Activated naive CD4-positive, alpha-beta T cell treated with anti-CD3 and anti-CD28 coated beads, Interleukin-2, amount 50 U/mL, for 24 hours (primary cell): ENCODE data around the gene NCKAP5.

Source experiments
- H3K27ac Mint-ChIP-seq: one replicate; pipeline ENCODE4 v1.8.0; 2021; ENCODE audit warnings: mild to moderate bottlenecking, mixed read lengths
- H3K27me3 Mint-ChIP-seq: one replicate; pipeline ENCODE4 v1.8.0; 2021; ENCODE audit warnings: mixed read lengths
- H3K36me3 Mint-ChIP-seq: one replicate; pipeline ENCODE4 v1.8.0; 2021; ENCODE audit warnings: mixed read lengths
- H3K4me1 Mint-ChIP-seq: one replicate; pipeline ENCODE4 v1.8.0; 2021; ENCODE audit warnings: mixed read lengths
- H3K4me3 Mint-ChIP-seq: one replicate; pipeline ENCODE4 v1.8.0; 2021; ENCODE audit warnings: mild to moderate bottlenecking, mixed read lengths
- H3K9me3 Mint-ChIP-seq: one replicate; pipeline ENCODE4 v1.8.0; 2021; ENCODE audit warnings: mixed read lengths

Gene NCKAP5

DNA sequence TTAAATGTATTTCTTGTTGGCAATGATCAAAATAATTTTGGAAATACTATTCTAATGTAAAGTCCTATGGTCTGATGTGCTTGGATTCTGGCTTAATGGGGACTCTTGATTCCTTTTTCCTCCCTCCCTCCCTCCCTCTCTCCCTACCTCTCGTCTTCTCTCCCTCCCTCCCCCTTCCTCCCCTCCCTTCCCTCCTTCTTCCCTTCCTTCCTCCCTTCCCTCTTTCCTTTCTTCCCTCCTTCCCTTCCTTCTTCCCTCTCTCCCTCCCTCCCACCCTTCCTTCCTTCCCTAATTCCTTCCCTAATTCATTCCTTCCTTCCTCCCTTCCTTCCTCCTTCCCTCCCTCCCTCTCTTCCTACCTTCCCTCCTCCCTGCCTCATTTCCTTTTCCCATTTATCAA is 19.9 kb upstream of the NCKAP5 start:
- Mint-ChIP-seq H3K9me3 (peaks cover 10% of the 10 kb centered on the region), H3K4me3 (no peak overlapping the region), H3K27me3 (no peaks in the 10 kb centered on the region), H3K4me1 (no peaks in the 10 kb centered on the region), H3K36me3 (no peaks in the 10 kb centered on the region), H3K27ac (no peak overlapping the region)

DNA sequence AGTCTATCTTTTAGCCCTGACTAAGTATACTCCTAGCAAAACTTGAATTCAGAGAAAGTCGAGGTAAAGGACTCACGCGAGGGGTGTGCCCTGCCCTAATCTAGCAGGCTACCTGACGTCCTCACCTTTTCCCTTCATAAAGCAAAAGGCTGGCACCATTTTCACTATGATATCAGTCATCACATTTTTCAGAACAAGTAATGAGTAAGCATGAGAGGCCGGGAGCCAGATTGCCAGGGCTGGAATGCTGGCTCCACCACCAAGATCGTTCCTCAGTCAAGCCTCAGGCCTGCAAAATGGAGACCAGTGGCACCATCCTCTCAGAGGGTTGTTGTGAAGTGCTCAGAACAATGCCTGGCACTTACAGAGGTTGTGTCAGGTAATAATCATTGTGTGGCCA is 18.7 kb upstream of the NCKAP5 start:
- peaks cover 10% of the 10 kb centered on the region for H3K9me3 Mint-ChIP-seq
- H3K4me1 Mint-ChIP-seq, result no peaks in the 10 kb centered on the region
- H3K36me3 Mint-ChIP-seq, result no peaks in the 10 kb centered on the region
- no peaks in the 10 kb centered on the region for H3K27me3 Mint-ChIP-seq
- H3K4me3 Mint-ChIP-seq, result no peak overlapping the region
- H3K27ac Mint-ChIP-seq, result no peak overlapping the region

DNA sequence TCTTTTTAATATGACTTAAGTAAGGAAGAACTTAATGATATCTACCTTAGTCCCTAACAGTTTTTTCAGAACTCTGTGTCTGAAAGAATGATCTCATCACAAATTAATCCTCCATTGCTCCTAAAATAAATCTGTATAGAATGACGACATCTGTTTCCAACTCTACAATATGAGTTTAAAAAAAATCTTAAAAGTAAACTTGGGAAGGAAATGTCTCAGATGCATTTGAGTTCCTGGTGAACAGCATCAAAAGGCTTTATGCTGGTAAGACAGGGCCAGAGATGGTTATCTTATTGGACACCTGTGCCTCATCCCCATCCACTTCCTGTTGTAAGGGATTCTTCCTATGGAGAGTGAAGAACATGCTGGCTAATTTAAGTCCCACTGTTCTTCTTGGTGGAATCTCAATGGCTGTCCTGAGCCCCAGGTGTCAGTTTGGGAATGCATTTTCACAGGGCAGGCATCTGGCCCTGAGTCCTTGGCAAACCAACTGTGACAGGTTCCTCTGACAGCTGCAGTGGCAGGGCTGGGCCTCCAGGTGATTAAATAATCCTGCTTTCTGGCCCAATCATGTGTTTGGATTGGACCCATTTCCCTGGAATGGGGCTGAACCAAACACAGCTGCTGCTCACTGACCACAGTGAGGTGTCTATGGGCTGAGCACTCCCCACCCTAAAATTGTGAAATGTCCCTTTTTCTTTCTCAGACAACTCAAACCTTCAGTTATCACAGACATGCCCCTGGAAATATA is 12.9 kb upstream of the NCKAP5 start:
- Mint-ChIP-seq H3K4me3 (no peak overlapping the region), H3K27ac (no peak overlapping the region), H3K27me3 (no peaks in the 10 kb centered on the region), H3K9me3 (no peaks in the 10 kb centered on the region), H3K36me3 (no peaks in the 10 kb centered on the region), H3K4me1 (no peaks in the 10 kb centered on the region)

DNA sequence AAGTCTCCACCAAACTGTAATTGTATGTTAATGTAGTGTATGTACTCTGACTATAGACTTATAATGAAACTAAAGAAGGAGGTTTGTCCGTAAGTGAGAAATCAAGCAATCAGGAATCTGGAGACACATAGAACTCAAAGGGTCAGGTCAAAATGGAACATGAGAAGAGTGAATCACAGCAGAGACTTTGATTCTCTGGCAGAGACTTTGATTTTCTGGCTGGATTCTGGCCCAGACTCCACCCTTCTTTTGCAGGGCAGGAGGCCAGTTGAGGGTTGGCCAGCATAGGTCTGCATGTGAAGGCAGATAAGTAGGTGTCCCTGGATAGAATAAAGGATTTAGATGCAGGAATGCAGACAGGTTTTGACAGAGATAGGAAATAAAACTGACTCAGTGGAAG is 11.0 kb upstream of the NCKAP5 start:
- Mint-ChIP-seq H3K4me3 (no peak overlapping the region), H3K9me3 (no peaks in the 10 kb centered on the region), H3K27me3 (no peaks in the 10 kb centered on the region), H3K36me3 (no peaks in the 10 kb centered on the region), H3K27ac (no peak overlapping the region), H3K4me1 (no peaks in the 10 kb centered on the region)

DNA sequence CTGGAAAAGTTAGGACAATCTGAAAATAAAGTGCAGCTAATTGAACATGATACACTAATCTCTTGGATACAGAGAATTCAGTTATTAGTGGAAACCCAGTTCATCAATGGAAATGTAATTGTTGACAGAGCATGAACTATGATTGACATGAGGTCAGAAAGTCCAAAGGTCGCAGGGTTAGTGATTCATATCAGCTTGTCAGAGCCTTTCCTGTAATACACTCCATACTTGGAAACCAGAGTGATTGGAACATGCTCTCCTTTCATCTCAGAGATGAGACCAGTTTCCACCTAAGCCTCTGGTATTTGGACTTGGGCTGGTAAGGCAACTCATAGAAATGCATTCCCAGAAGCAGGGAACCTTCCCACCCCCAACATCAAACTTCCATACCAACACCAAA is 8.5 kb upstream of the NCKAP5 start:
- Mint-ChIP-seq H3K9me3 (no peaks in the 10 kb centered on the region), H3K4me1 (no peaks in the 10 kb centered on the region), H3K36me3 (no peaks in the 10 kb centered on the region)

DNA sequence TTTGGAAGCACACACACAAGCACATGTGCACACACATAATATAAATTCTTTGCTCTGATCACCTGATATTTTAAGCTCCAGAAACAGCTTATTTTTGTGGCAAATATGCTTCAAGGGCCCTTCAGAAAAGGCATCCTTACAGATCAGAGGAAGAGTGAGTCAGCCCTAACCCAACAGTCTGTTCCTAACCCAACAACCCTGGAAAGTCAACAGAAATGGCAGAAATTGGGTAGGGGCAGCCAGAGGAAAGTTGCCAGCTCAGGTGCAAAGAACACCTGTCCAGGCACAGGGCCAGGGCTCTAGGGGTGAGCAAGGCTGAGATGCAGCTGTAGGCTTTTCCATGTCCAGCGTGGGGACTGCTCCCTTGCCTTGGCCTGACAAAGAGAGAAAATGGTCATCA is 6.4 kb upstream of the NCKAP5 start:
- Mint-ChIP-seq H3K27me3 (no peaks in the 10 kb centered on the region), H3K27ac (no peak overlapping the region), H3K36me3 (no peaks in the 10 kb centered on the region), H3K4me3 (no peak overlapping the region), H3K4me1 (no peaks in the 10 kb centered on the region), H3K9me3 (no peaks in the 10 kb centered on the region)

More for the DNA sequence above, 8.5 kb upstream of the NCKAP5 start:
- no peak overlapping the region for H3K27ac Mint-ChIP-seq
- no peaks in the 10 kb centered on the region for H3K27me3 Mint-ChIP-seq
- no peak overlapping the region for H3K4me3 Mint-ChIP-seq

DNA sequence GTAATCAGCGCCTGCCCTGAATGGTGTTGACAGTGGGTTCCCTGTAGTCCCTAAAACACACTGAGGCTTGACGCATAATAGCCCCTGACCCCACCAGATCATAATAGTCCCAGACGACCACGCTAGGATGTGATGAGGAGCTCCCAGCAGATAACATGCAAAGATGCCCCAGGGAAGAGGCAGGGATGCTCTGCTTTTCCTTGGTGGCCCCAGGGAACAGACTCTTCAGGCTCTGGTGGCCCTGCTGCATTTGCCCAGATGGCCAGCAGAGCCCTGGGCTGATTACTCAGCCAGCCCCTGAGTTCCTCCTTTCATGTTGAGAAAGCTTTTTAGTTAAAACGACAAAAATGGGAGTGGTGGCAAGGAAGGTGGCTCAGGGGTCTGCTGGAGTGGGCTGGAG is 5.9 kb upstream of the NCKAP5 start:
- no peaks in the 10 kb centered on the region for H3K4me1 Mint-ChIP-seq

DNA sequence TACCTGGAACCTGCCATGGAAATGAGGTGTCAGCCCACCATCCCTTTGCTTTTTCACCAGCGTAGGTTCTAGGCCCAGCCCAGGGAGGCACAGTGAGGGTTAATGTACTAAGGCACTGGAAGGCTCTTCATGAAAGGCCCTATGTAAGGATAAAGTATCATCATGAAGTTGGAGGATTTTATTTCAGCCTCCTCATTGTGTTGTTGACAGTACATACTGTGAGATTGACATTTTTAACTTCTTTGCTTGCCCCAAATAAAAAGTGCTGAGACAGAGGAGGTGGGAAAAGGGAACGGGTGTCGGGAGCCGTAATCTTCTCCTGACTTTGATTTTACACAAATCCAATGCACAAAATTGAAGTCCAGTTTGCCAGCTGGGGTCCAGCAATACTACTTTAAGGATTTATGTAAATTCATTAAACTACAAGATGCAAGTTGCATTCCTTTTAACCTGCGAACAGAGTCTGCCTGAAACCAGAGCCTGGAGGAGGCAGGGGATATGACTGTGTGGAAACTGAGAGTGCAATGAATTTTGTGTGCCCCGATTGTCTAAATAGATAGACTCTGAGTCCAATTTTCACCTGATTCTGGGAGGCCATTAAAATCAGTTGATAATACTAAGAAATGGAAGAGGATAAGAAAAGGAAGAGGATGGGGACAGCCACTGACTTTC is 5.4 kb upstream of the NCKAP5 start:
- H3K27me3 Mint-ChIP-seq, result no peaks in the 10 kb centered on the region
- H3K27ac Mint-ChIP-seq, result no peak overlapping the region
- H3K9me3 Mint-ChIP-seq, result no peaks in the 10 kb centered on the region
- no peak overlapping the region for H3K4me3 Mint-ChIP-seq
- no peaks in the 10 kb centered on the region for H3K4me1 Mint-ChIP-seq
- H3K36me3 Mint-ChIP-seq, result no peaks in the 10 kb centered on the region

More for the DNA sequence above, 5.9 kb upstream of the NCKAP5 start:
- Mint-ChIP-seq H3K4me3 (no peak overlapping the region), H3K9me3 (no peaks in the 10 kb centered on the region), H3K27ac (no peak overlapping the region), H3K36me3 (no peaks in the 10 kb centered on the region), H3K27me3 (no peaks in the 10 kb centered on the region)

DNA sequence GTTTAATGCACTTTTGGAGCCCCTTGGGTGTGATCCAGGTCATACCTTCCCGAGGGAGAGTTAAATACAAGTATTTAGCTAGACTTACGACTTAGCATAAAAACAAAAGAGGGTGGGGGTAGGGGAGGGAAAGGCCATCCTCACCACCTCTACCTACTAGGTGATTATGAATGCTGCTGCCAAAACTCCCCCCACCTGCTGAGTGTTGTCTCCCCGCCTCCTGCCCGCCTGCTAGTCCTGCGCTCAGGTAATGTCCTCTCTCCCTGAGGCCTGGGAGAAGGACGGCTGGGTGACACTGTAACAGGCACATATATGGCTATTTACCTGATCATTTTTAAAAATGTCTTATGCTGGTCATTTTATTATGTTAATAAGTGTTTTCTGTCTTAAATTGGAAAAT is 3.0 kb upstream of the NCKAP5 start:
- Mint-ChIP-seq H3K27me3 (peaks cover 4% of the 10 kb centered on the region), H3K4me1 (no peaks in the 10 kb centered on the region), H3K4me3 (no peak overlapping the region), H3K27ac (no peak overlapping the region), H3K9me3 (no peaks in the 10 kb centered on the region), H3K36me3 (no peaks in the 10 kb centered on the region)

DNA sequence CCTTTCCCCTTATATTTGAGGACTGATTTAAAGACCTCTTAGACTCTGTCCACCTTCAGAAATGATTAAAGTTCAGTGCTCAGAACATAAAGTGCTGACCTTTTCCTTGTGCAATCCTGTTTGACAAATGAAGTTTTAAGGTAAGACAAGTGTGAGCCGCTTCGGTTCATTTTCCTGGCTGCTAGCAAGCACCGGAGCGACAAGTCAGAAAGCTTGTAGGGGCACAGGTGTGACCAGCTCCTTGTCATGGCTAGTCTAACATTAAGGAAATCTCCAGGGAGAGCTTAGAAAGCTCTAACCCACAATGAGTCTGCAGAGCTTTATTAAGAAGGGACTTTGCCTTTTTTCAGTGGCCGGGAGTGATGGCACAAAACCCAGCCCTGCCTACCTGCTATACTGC is 2.3 kb upstream of the NCKAP5 start:
- peaks cover 4% of the 10 kb centered on the region for H3K27me3 Mint-ChIP-seq
- no peaks in the 10 kb centered on the region for H3K36me3 Mint-ChIP-seq
- no peak overlapping the region for H3K4me3 Mint-ChIP-seq
- H3K9me3 Mint-ChIP-seq, result no peaks in the 10 kb centered on the region
- no peaks in the 10 kb centered on the region for H3K4me1 Mint-ChIP-seq
- H3K27ac Mint-ChIP-seq, result no peak overlapping the region

DNA sequence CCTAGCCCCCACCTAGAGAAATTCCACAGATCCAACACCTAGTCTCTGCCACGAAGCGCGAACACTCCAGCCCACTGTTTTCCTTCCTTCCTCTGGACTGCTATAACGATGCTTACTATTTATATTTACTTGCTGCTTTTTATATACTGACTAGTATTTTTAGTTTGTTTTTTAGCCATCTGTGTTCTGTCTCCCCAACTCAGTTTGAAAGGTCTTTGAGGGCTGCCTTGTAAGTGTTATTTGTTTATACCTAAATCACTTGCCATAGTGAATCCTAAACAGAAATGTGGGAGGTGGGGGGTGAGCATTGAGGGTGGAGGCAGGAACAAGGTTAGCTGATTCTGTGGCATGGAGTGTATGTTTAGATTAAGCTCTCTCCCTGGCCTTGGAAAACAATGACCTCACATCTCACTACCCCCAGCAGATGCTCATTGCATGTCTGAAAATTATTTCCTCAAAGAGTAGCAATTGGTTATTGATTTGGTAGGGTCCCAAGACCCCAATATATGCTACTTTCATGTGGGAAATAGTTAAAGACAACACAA is 1.1 kb upstream of the NCKAP5 start:
- H3K9me3 Mint-ChIP-seq, result no peaks in the 10 kb centered on the region
- H3K36me3 Mint-ChIP-seq, result no peaks in the 10 kb centered on the region
- H3K4me3 Mint-ChIP-seq, result no peak overlapping the region
- no peaks in the 10 kb centered on the region for H3K4me1 Mint-ChIP-seq
- peaks cover 5% of the 10 kb centered on the region for H3K27me3 Mint-ChIP-seq
- H3K27ac Mint-ChIP-seq, result no peak overlapping the region

DNA sequence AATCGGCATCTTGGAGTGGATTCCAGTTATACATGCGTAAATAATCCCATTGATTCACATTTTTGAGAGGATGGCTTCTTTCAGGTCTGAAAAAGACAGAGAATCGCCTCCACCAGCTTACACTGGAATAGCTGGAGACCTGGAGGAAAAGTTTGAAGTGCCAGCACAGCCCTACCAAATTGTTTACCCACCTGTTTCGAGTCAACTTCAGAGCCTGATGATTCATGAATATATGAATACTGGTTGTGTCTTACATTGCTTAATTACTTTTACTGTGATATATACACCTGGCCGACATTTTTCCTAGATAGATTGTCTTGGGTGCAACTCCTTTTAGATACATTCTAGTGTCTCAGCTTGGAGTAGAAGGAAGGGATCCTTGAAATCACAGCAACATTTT is 335 bp upstream of the NCKAP5 start:
- Mint-ChIP-seq H3K36me3 (no peaks in the 10 kb centered on the region), H3K9me3 (peaks cover 1% of the 10 kb centered on the region), H3K27ac (no peak overlapping the region), H3K27me3 (peaks cover 5% of the 10 kb centered on the region), H3K4me3 (no peak overlapping the region), H3K4me1 (no peaks in the 10 kb centered on the region)

DNA sequence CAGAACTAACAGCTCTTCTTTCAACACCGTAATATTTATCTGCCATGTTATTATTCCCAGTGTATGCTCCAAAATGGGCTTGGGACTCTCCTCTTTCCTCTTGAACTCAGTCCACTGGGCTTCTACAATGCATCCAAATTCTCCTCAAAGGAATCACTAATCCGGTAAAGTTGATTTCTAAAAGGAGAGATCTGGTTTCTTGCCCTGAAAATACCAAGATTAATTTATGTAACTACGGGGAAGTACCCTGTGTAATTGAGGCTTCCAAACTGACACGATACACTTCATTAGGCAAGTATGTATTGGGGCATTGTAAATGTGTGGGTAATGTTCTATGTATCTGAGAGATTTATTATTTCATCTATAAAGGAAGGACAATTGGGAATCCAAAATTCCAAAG is 5.7 kb downstream of the NCKAP5 start:
- Mint-ChIP-seq H3K4me1 (no peaks in the 10 kb centered on the region), H3K27ac (no peak overlapping the region), H3K9me3 (peaks cover 8% of the 10 kb centered on the region), H3K36me3 (no peaks in the 10 kb centered on the region), H3K4me3 (no peak overlapping the region), H3K27me3 (peaks cover 5% of the 10 kb centered on the region)

DNA sequence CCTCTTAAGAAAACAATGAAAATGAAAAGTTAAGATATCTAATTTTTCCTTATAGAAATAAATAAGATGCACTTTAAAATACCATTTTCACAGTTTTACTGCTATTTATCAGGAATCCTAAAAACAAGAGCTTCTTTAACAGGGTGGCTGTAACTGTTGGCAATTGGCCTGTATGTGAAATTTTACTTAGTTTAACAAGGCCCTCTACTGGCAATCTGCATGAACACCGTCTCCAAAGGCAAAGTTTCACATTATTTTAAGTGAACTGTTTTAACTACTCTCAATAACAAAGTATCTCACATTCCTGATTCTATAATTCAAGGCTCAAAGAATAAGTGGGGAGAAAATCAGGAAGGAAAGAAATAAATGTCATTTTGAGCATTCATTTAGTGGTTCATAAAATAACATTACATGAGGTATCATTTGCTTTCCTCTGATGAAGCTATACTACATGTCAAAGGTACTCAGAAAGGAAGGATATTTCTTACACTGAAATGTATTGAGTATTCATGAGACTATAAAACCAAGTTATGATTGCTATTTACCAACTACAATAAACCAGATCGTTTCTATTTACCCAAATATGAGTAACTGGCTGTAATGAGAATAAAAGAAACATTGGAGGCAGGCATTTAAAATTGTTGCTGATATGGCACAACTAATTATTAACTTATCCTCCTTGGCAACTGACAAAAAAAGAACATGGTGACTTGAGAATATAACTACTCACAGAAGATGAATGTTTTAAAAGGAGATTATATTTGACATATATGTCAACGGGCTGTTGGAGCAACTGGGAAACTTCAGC is 7.0 kb downstream of the NCKAP5 start:
- Mint-ChIP-seq H3K27ac (no peak overlapping the region), H3K36me3 (no peaks in the 10 kb centered on the region), H3K4me3 (no peak overlapping the region), H3K27me3 (peaks cover 5% of the 10 kb centered on the region), H3K9me3 (peaks cover 13% of the 10 kb centered on the region), H3K4me1 (no peaks in the 10 kb centered on the region)

DNA sequence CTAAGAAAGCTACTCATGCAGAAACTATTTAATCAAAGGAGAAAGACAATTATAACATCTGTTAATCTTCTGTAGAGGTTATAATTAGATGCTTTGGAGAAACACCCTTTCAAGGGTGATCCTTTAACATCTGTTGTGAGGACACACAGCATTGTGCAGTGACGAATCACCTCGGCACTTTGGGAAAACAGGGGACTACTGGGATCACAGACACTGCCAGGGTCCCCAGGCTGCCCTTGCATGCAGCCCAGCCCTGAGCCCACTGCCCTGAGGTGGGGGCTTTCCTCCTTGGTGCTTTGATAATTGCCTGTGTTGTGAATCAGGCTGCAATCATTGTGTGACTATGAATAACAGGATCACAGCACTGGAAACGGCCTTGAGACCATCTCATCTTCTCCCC is 10.6 kb downstream of the NCKAP5 start:
- Mint-ChIP-seq H3K27me3 (peaks cover 2% of the 10 kb centered on the region), H3K36me3 (no peaks in the 10 kb centered on the region), H3K4me1 (no peaks in the 10 kb centered on the region), H3K27ac (no peak overlapping the region), H3K9me3 (peaks cover 22% of the 10 kb centered on the region), H3K4me3 (no peak overlapping the region)
